OCI-LY1 (cell line): ENCODE measurements around the gene ZKSCAN8.
"Not testable (repeated sequence)": the region's sequence is repeated elsewhere in the genome, so short reads cannot be mapped to it uniquely, and the experiment has no call there.

Experiments
- H2AFZ ChIP-seq: fragments of 200-600 bp; sonication (generic), shearing (Covaris generic); 2 replicates; pipeline ENCODE4 v1.6.0; 2014; ENCODE audit warnings: antibody characterized with exemption, mild to moderate bottlenecking, low read length
- H3F3A ChIP-seq: fragments of 200-600 bp; sonication (generic), shearing (Covaris generic); 2 replicates; pipeline ENCODE4 v1.6.0; 2014; ENCODE audit warnings: mild to moderate bottlenecking, antibody characterized with exemption, low read length, moderate library complexity; ENCODE audit not compliant: insufficient read depth
- H3K27ac ChIP-seq: fragments of 200-600 bp; sonication (generic); 2 replicates; pipeline ENCODE4 v1.5.1; 2014; ENCODE audit warnings: low read length, mixed run types, mild to moderate bottlenecking, low read depth; ENCODE audit not compliant: poor library complexity, severe bottlenecking
- H3K27me3 ChIP-seq: fragments of 200-600 bp; sonication (generic); 2 replicates; pipeline ENCODE4 v1.6.0; 2014; ENCODE audit warnings: antibody characterized with exemption, mild to moderate bottlenecking, low read length, moderate library complexity; ENCODE audit not compliant: insufficient read depth
- H3K36me3 ChIP-seq: fragments of 200-600 bp; sonication (generic); 2 replicates; pipeline ENCODE4 v1.6.1; 2014; ENCODE audit warnings: mild to moderate bottlenecking, antibody characterized with exemption, low read length, moderate library complexity, mixed read lengths; ENCODE audit not compliant: insufficient read depth
- H3K4me1 ChIP-seq: fragments of 200-600 bp; sonication (generic); 2 replicates; pipeline ENCODE4 v1.5.1; 2014; ENCODE audit warnings: mild to moderate bottlenecking, low read length, moderate library complexity; ENCODE audit not compliant: insufficient read depth, severe bottlenecking
- H3K4me2 ChIP-seq: fragments of 200-600 bp; sonication (generic), shearing (Covaris generic); 2 replicates; pipeline ENCODE4 v1.6.1; 2014; ENCODE audit warnings: low read length
- H3K4me3 ChIP-seq: fragments of 200-600 bp; sonication (generic); 2 replicates; pipeline ENCODE4 v1.5.1; 2014; ENCODE audit warnings: low read length, low read depth, mild to moderate bottlenecking, mixed read lengths; ENCODE audit not compliant: poor library complexity, severe bottlenecking
- H3K79me2 ChIP-seq: fragments of 200-600 bp; shearing (Covaris generic); 2 replicates; pipeline ENCODE4 v1.6.1; 2016; ENCODE audit warnings: mixed run types, low read length, mixed read lengths; ENCODE audit not compliant: insufficient read depth
- H3K9ac ChIP-seq: fragments of 200-600 bp; sonication (generic), shearing (Covaris generic); 2 replicates; pipeline ENCODE4 v1.6.1; 2014; ENCODE audit warnings: mild to moderate bottlenecking, low read length, mixed read lengths
- H3K9me2 ChIP-seq: fragments of 200-600 bp; sonication (generic), shearing (Covaris generic); 2 replicates; pipeline ENCODE4 v1.6.1; 2014; ENCODE audit warnings: low read depth, mild to moderate bottlenecking, low read length, mixed read lengths
- H3K9me3 ChIP-seq: fragments of 200-600 bp; shearing (Covaris generic); 2 replicates; pipeline ENCODE4 v1.6.1; 2014; ENCODE audit warnings: low read length, mixed read lengths
- H4K20me1 ChIP-seq: fragments of 200-600 bp; sonication (generic), shearing (Covaris generic); 2 replicates; pipeline ENCODE4 v1.6.0; 2016; ENCODE audit warnings: mild to moderate bottlenecking, low read length; ENCODE audit not compliant: insufficient read depth
- EZH2 ChIP-seq: fragments of 200-600 bp; sonication (generic), shearing (Covaris generic); IDR thresholded peaks from 2 replicates; pipeline ENCODE4 v1.8.0; 2017; ENCODE audit warnings: borderline replicate concordance, mixed run types, mild to moderate bottlenecking, antibody characterized with exemption, low read length, moderate library complexity, mixed read lengths
- TF ChIP-seq, protein P1 (sequence below): fragments of 200-600 bp; sonication (generic), shearing (Covaris generic); IDR thresholded peaks from 2 replicates; pipeline ENCODE4 v1.5.1; 2017; ENCODE audit warnings: mild to moderate bottlenecking, antibody characterized with exemption, low read length, moderate library complexity, mixed read lengths

Gene ZKSCAN8

DNA sequence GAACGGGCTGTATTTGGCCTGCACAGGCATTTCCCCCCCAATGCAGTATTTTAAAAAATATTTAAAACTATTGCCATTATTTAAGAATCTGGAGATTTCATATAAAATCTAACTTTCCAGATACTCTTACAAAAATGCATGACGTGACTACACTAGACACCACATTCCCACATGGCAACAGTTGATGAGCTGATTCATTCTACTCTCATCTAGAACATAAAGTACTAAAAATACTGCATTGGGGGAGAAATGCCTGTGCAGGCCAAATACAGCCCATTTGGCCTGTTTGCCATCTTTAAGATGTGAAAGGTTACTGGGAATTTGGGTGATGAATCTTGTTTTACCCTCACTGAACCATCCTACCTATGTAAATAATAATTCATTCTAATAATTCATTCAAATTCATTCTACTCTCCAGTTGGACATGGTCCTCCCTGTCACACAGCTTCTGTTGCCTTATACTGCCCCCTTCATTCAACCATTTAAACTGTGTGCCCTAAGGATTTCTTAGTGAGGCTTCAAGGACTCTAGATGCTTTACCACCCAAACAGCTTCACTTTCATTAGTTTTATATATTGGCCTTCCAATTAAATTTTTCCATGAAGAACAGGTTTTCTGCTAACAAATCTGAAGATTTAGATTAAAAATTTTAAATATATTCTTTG, 24.2 kb upstream of the ZKSCAN8 start:
- Histone ChIP-seq H3F3A (no peaks in the 10 kb centered on the region), H3K4me3 (no peak overlapping the region), H3K36me3 (peaks cover 35% of the 10 kb centered on the region)

DNA sequence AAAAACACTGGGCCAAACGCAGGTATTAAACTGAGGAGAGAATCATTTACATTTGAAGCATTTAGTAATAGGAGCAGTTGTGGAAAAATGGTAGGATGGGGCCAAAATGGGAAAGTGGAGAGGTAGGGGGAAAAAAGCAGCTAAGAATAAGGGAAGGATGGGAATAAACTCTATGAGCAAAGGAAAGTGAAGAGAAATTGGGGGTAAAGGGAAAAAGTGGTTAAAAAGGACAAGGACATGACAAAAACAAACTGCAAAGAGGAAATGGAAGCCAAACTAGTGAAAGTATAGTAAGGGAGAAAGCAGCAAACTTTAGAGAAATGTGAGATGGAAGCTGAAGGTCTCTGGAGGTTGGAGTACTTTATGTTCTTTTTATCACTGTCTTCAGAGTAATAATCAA, 23.5 kb upstream of the ZKSCAN8 start:
- Histone ChIP-seq H3K4me1 (no peaks in the 10 kb centered on the region), H2AFZ (no peak overlapping the region), H3K4me2 (no peak overlapping the region), H3K27me3 (no peaks in the 10 kb centered on the region), H3K4me3 (no peak overlapping the region), H3K36me3 (peaks cover 35% of the 10 kb centered on the region), H3K9me3 (no peaks in the 10 kb centered on the region), H4K20me1 (no peaks in the 10 kb centered on the region), H3K79me2 (no peaks in the 10 kb centered on the region), H3K9ac (no peak overlapping the region), H3K9me2 (no peaks in the 10 kb centered on the region), H3K27ac (no peak overlapping the region), H3F3A (no peaks in the 10 kb centered on the region)
- TF ChIP-seq EZH2, result no peak
- TF ChIP-seq, protein P1, sequence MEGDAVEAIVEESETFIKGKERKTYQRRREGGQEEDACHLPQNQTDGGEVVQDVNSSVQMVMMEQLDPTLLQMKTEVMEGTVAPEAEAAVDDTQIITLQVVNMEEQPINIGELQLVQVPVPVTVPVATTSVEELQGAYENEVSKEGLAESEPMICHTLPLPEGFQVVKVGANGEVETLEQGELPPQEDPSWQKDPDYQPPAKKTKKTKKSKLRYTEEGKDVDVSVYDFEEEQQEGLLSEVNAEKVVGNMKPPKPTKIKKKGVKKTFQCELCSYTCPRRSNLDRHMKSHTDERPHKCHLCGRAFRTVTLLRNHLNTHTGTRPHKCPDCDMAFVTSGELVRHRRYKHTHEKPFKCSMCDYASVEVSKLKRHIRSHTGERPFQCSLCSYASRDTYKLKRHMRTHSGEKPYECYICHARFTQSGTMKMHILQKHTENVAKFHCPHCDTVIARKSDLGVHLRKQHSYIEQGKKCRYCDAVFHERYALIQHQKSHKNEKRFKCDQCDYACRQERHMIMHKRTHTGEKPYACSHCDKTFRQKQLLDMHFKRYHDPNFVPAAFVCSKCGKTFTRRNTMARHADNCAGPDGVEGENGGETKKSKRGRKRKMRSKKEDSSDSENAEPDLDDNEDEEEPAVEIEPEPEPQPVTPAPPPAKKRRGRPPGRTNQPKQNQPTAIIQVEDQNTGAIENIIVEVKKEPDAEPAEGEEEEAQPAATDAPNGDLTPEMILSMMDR, result no peak

More for the DNA sequence above, 24.2 kb upstream of the ZKSCAN8 start:
- H3K9ac ChIP-seq, result no peak overlapping the region
- no peak overlapping the region for H3K4me2 ChIP-seq
- TF ChIP-seq, protein P1, result no peak
- TF ChIP-seq EZH2, result no peak
- no peaks in the 10 kb centered on the region for H4K20me1 ChIP-seq
- no peak overlapping the region for H3K27ac ChIP-seq
- H3K9me3 ChIP-seq, result no peaks in the 10 kb centered on the region
- H3K27me3 ChIP-seq, result no peaks in the 10 kb centered on the region
- no peaks in the 10 kb centered on the region for H3K4me1 ChIP-seq
- no peaks in the 10 kb centered on the region for H3K79me2 ChIP-seq
- no peak overlapping the region for H2AFZ ChIP-seq
- H3K9me2 ChIP-seq, result no peaks in the 10 kb centered on the region

DNA sequence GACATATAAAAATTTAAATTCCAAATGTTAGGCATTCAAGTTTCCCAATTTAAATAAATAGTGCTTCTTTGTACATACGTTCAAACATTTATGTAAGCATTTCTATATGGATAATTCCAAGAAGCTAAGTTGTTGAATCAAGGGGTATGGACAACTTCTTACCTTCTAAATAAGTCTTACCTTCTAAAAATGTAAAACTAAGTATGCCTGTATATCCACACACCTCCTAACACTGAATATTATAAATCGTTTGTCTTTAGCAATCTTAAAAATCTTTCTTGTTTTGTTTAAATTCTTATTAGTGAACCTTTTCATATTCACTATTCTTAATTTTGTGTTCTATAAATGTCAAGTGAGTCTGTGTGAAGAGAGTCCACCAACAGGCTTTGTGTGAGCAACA, 19.8 kb upstream of the ZKSCAN8 start:
- peaks cover 23% of the 10 kb centered on the region; the same call in 1 of the 2 replicates for H3K36me3 ChIP-seq
- peaks cover 28% of the 10 kb centered on the region for H3K4me1 ChIP-seq
- H4K20me1 ChIP-seq, result no peaks in the 10 kb centered on the region
- no peaks in the 10 kb centered on the region for H3F3A ChIP-seq
- no peak overlapping the region for H3K27ac ChIP-seq
- no peaks in the 10 kb centered on the region for H3K9me2 ChIP-seq
- no peaks in the 10 kb centered on the region for H3K9me3 ChIP-seq
- H3K4me2 ChIP-seq, result no peak overlapping the region
- peaks cover 13% of the 10 kb centered on the region; the same call in 1 of the 2 replicates for H3K79me2 ChIP-seq
- no peak overlapping the region for H2AFZ ChIP-seq
- no peak for TF ChIP-seq EZH2
- TF ChIP-seq, protein P1, result no peak
- H3K4me3 ChIP-seq, result no peak overlapping the region
- H3K9ac ChIP-seq, result no peak overlapping the region
- H3K27me3 ChIP-seq, result no peaks in the 10 kb centered on the region

DNA sequence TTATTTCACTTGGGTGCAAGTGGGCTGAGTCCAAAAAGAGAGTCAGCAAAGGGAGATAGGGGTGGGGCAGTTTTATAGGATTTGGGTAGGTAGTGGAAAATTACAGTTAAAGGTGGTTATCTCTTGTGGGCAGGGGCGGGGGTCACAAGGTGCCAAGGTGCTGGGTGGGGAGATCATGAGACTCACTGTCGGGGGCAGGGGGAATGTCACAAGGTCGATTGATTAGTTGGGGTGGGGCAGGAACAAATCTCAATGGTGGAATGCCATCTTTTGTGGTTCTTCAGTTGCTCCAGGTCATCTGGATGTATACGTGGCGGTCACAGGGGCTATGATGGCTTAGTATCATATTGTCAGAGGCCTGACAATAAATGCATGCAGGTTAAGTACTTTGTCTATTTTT, 19.4 kb upstream of the ZKSCAN8 start:
- peaks cover 28% of the 10 kb centered on the region for H3K4me1 ChIP-seq
- not testable (repeated sequence) for H3K4me3 ChIP-seq, H3K27ac ChIP-seq, H2AFZ ChIP-seq, H3K9me3 ChIP-seq, H3F3A ChIP-seq, H3K4me2 ChIP-seq, H3K9me2 ChIP-seq, H3K27me3 ChIP-seq, H3K9ac ChIP-seq, H4K20me1 ChIP-seq
- peaks cover 28% of the 10 kb centered on the region; the same call in 1 of the 2 replicates for H3K36me3 ChIP-seq
- peaks cover 13% of the 10 kb centered on the region; the same call in 1 of the 2 replicates for H3K79me2 ChIP-seq
